Measurements from ENCODE around the gene RPRML.
"Not testable (repeated sequence)": the region's sequence is repeated elsewhere in the genome, so short reads cannot be mapped to it uniquely, and the experiment has no call there.

Gene RPRML

GRCh38 chr17:46979147-46979863 lies at the start of gene RPRML:
Gene RPRML, minus strand, starts transcription at chr17:46979253. Its CDS starts 246 bp downstream, at chr17:46979007.
- no peak for DNase-seq (ENCODE audit: low read depth in 2 of 2)

GRCh38 chr17:47016966-47017365 lies 37.9 kb upstream of the RPRML start:
- DNase-seq (ENCODE audit: low read depth in 2 of 2): not testable (repeated sequence)

GRCh38 chr17:47013341-47013740 lies 34.3 kb upstream of the RPRML start:
- DNase-seq (ENCODE audit: low read depth in 2 of 2): peak; percentile 50 to 53

GRCh38 chr17:47012457-47012856 lies 33.4 kb upstream of the RPRML start:
- DNase-seq (ENCODE audit: low read depth in 2 of 2): no peak

- DNase-seq (ENCODE audit: low read depth in 2 of 2): no peak
Measured at GRCh38 chr17:47009759-47010594, 30.9 kb upstream of the RPRML start.

GRCh38 chr17:47004906-47005305 lies 25.9 kb upstream of the RPRML start:
- no peak for DNase-seq (ENCODE audit: low read depth in 2 of 2)

GRCh38 chr17:47003864-47004263 lies 24.8 kb upstream of the RPRML start:
- DNase-seq (ENCODE audit: low read depth in 2 of 2): not testable (repeated sequence)

- peak in 1 of 2 experiments; percentile 8 for DNase-seq (ENCODE audit: low read depth in 2 of 2)
Measured at GRCh38 chr17:46995841-46996571, 17.0 kb upstream of the RPRML start.

- DNase-seq (ENCODE audit: low read depth in 2 of 2): no peak
Measured at GRCh38 chr17:46994993-46995392, 15.9 kb upstream of the RPRML start.

GRCh38 chr17:46991617-46992016 lies 12.6 kb upstream of the RPRML start:
- no peak for DNase-seq (ENCODE audit: low read depth in 2 of 2)

GRCh38 chr17:46989637-46990431 lies 10.8 kb upstream of the RPRML start:
- no peak for DNase-seq (ENCODE audit: low read depth in 2 of 2)

- DNase-seq (ENCODE audit: low read depth in 2 of 2): not testable (repeated sequence)
Measured at GRCh38 chr17:46987927-46988326, 8.9 kb upstream of the RPRML start.

- no peak for DNase-seq (ENCODE audit: low read depth in 2 of 2)
Measured at GRCh38 chr17:46986366-46986765, 7.3 kb upstream of the RPRML start.

GRCh38 chr17:46984892-46985291 lies 5.8 kb upstream of the RPRML start:
- DNase-seq (ENCODE audit: low read depth in 2 of 2): no peak

- DNase-seq (ENCODE audit: low read depth in 2 of 2): no peak
Measured at GRCh38 chr17:46984341-46984740, 5.3 kb upstream of the RPRML start.

GRCh38 chr17:46983782-46984181 lies 4.7 kb upstream of the RPRML start:
- DNase-seq (ENCODE audit: low read depth in 2 of 2): no peak

- no peak for DNase-seq (ENCODE audit: low read depth in 2 of 2)
Measured at GRCh38 chr17:46982577-46982976, 3.5 kb upstream of the RPRML start.

GRCh38 chr17:46978489-46979146 lies 435 bp downstream of the RPRML start:
- DNase-seq (ENCODE audit: low read depth in 2 of 2): no peak

- no peak for DNase-seq (ENCODE audit: low read depth in 2 of 2)
Measured at GRCh38 chr17:46977750-46978488, 1.1 kb downstream of the RPRML start.

- no peak for DNase-seq (ENCODE audit: low read depth in 2 of 2)
Measured at GRCh38 chr17:46977348-46977747, 1.7 kb downstream of the RPRML start.

Measured in fibroblast of skin of left quadriceps (primary cell).